HepG2 (cell line): ENCODE data around the gene RNF182. TPM values are rescaled to one million over a fixed set of nuclear protein-coding genes. Genes with fewer than 3 reads are reported as not detected.

ENCODE experiments used
- ATAC-seq: fragments of 200-7000 bp; cut with Tn5 transposase; 3 replicates; pipeline ENCODE4 v1.9.1; 2020; ENCODE audit warnings: mild to moderate bottlenecking, moderate library complexity
- BruUV-seq: library from RNA; stranded (reverse); fragments of 400-500 nt; replicated peaks from 2 replicates; lab custom pipeline; 2021; lab: Mats Ljungman, UMichigan
- CTCF ChIA-PET: fragments of 300-600 bp; formaldehyde crosslinking; extraction: SDS; loops from one replicate; lab custom pipeline; 2021; ENCODE audit warnings: low total read pairs, inconsistent platforms, low intra/inter-chr PET ratio; lab: Yijun Ruan, JAX
- POLR2A ChIA-PET: fragments of 350-600 bp; sonication (Branson Sonifier 250); formaldehyde crosslinking; loops from one replicate; lab custom pipeline; 2020; ENCODE audit warnings: antibody characterized with exemption, inconsistent platforms; lab: Yijun Ruan, JAX
- DNase-seq: peaks from one replicate; pipeline ENCODE4 v3.0.0-alpha.2; 2015; ENCODE audit warnings: low spot score
- FAIRE-seq: peaks from 3 replicates; lab custom pipeline; 2011; peaks lifted over from hg19 to GRCh38; lab: Jason Lieb, UNC
- H2AFZ ChIP-seq: one replicate; pipeline ENCODE4 v1.6.1; 2011; ENCODE audit warnings: low read length, inconsistent platforms
- H3K27ac ChIP-seq: fragments of 300-600 bp; 3 replicates; pipeline ENCODE4 v1.8.0; 2011; ENCODE audit warnings: mixed run types, mild to moderate bottlenecking, mixed read lengths, low read length, inconsistent platforms; ENCODE audit not compliant: insufficient read depth; ENCODE audit errors: extremely low read length
- H3K27me3 ChIP-seq, 2 experiments: fragments of 200-600 bp in 1 of 2; 2 replicates in 1 of 2; 3 replicates in 1 of 2; pipeline versions ENCODE4 v1.6.0 to v1.8.0; 2011; ENCODE audit warnings: low read length in 2 of 2, mild to moderate bottlenecking in 2 of 2, moderate library complexity in 2 of 2, inconsistent platforms in 1 of 2; ENCODE audit not compliant: insufficient read depth in 2 of 2, control insufficient read depth in 1 of 2
- H3K36me3 ChIP-seq, 2 experiments: fragments of 200-600 bp in 1 of 2; replicated peaks in 1 of 2; 2 replicates in 1 of 2; 3 replicates in 1 of 2; pipeline versions ENCODE4 v1.5.1 to v1.8.0; 2011; ENCODE audit warnings: low read length in 2 of 2, inconsistent platforms in 1 of 2; ENCODE audit not compliant: insufficient read depth in 2 of 2, control insufficient read depth in 1 of 2
- H3K4me1 ChIP-seq: 2 replicates; pipeline ENCODE4 v1.5.1; 2012; ENCODE audit warnings: low read length, inconsistent platforms; ENCODE audit not compliant: insufficient read depth
- H3K4me2 ChIP-seq: 2 replicates; pipeline ENCODE4 v1.6.0; 2011; ENCODE audit warnings: low read depth, low read length, inconsistent platforms
- H3K4me3 ChIP-seq, 3 experiments: fragments of 200-600 bp in 1 of 3; sonication (generic), shearing (Covaris generic) in 1 of 3; replicated peaks in 1 of 3; 2 replicates each; pipeline ENCODE4 v1.5.1; 2011 to 2016; ENCODE audit warnings: low read length in 3 of 3, inconsistent platforms in 2 of 3, low read depth in 2 of 3, mild to moderate bottlenecking in 2 of 3, control low read depth in 1 of 3, mixed read lengths in 1 of 3; ENCODE audit not compliant: insufficient read depth in 1 of 3
- H3K79me2 ChIP-seq: one replicate; pipeline ENCODE4 v1.6.1; 2011; ENCODE audit warnings: low read length, inconsistent platforms; ENCODE audit not compliant: insufficient read depth
- H3K9ac ChIP-seq: 2 replicates; pipeline ENCODE4 v1.6.0; 2011; ENCODE audit warnings: mild to moderate bottlenecking, low read depth, low read length, inconsistent platforms; ENCODE audit not compliant: insufficient read depth
- H3K9me3 ChIP-seq: 2 replicates; pipeline ENCODE4 v1.5.1; 2012; ENCODE audit warnings: mild to moderate bottlenecking, low read length
- H4K20me1 ChIP-seq: 2 replicates; pipeline ENCODE4 v1.6.0; 2011; ENCODE audit warnings: inconsistent platforms, mild to moderate bottlenecking, low read length, moderate library complexity; ENCODE audit not compliant: insufficient read depth
- AKAP8 ChIP-seq: sonication (generic); formaldehyde crosslinking; IDR thresholded peaks from 2 replicates; pipeline ENCODE4 v1.5.1; 2020; ENCODE audit warnings: mild to moderate bottlenecking, missing genetic modification reagents
- CBFB ChIP-seq: sonication (generic); formaldehyde crosslinking; IDR thresholded peaks from 2 replicates; pipeline ENCODE4 v1.4.0; 2020; ENCODE audit warnings: missing genetic modification reagents
- CC2D1A ChIP-seq: sonication (generic); formaldehyde crosslinking; IDR thresholded peaks from 2 replicates; pipeline ENCODE4 v1.8.1; 2023; ENCODE audit warnings: mild to moderate bottlenecking, missing genetic modification reagents
- HNRNPL ChIP-seq: fragments of 200-400 bp; formaldehyde crosslinking; IDR thresholded peaks from 2 replicates; pipeline ENCODE4 v1.6.1; 2017; ENCODE audit warnings: mild to moderate bottlenecking, low read depth, low read length
- MAFK ChIP-seq, 2 experiments: IDR thresholded peaks in 1 of 2; conservative IDR thresholded peaks in 1 of 2; 2 replicates each; pipeline ENCODE4 v1.6.1; 2011; ENCODE audit warnings: improper control_type of control experiment in 2 of 2, low read length in 2 of 2
- MXD1 ChIP-seq: sonication (generic); formaldehyde crosslinking; IDR thresholded peaks from 2 replicates; pipeline ENCODE4 v1.4.0; 2020; ENCODE audit warnings: mild to moderate bottlenecking, missing genetic modification reagents
- REST ChIP-seq, 2 experiments: IDR thresholded peaks; 2 replicates each; pipeline ENCODE4 v1.6.1; 2011 to 2012; ENCODE audit warnings: low read length in 2 of 2, borderline replicate concordance in 1 of 2, low read depth in 1 of 2, mild to moderate bottlenecking in 1 of 2, moderate library complexity in 1 of 2
- RNF219 ChIP-seq: sonication (generic); formaldehyde crosslinking; IDR thresholded peaks from 2 replicates; pipeline ENCODE4 v1.5.0; 2020; ENCODE audit warnings: mild to moderate bottlenecking, missing genetic modification reagents
- TOE1 ChIP-seq: sonication (generic); formaldehyde crosslinking; IDR thresholded peaks from 2 replicates; pipeline ENCODE4 v1.4.0; 2020; ENCODE audit warnings: mild to moderate bottlenecking, missing genetic modification reagents
- ZBTB1 ChIP-seq: sonication (generic); formaldehyde crosslinking; IDR thresholded peaks from 2 replicates; pipeline ENCODE4 v1.4.0; 2020; ENCODE audit warnings: missing genetic modification reagents, borderline replicate concordance
- ZBTB4 ChIP-seq: sonication (generic); formaldehyde crosslinking; IDR thresholded peaks from 2 replicates; pipeline ENCODE4 v1.4.0; 2020; ENCODE audit warnings: missing genetic modification reagents, mild to moderate bottlenecking, borderline replicate concordance
- ZNF274 ChIP-seq: sonication (generic); formaldehyde crosslinking; IDR thresholded peaks from 2 replicates; pipeline ENCODE4 v1.5.1; 2020; ENCODE audit warnings: mild to moderate bottlenecking, missing genetic modification reagents
- WGBS: methylation state at CpG from one replicate; pipeline ENCODE4 v1.1.6; 2017; ENCODE audit warnings: low lambda C conversion rate; 5-methylcytosine and 5-hydroxymethylcytosine counted together
- in situ Hi-C: cut with HindIII; loops from 2 replicates; pipeline ENCODE4 v1.10.0; 2017; ENCODE audit warnings: low pct_unique_long_range_greater_than_20kb; ENCODE audit not compliant: extremely low pct_ligation_motif_present
- intact Hi-C: fragments of 100-400 bp; cut with micrococcal nuclease; formaldehyde crosslinking; loops from one replicate; pipeline ENCODE4 v1.10.0; 2022; ENCODE audit not compliant: unreplicated experiment
- polyA plus RNA-seq, 8 experiments: library from polyadenylated mRNA; depleted of rRNA in 3 of 8; stranded (reverse) in 7 of 8; unstranded in 1 of 8; fragments of >200 nt; fragmentation: Illumina TruSeq in 4 of 8; extraction: Trizol in 4 of 8; gene quantifications; 2 replicates each; pipeline versions ENCODE4 v1.2.1 to v1.2.3, GENCODE V29; 2011 to 2016; ENCODE audit warnings: low read depth in 4 of 8, missing spikeins in 1 of 8, mixed read lengths in 1 of 8; ENCODE audit not compliant: insufficient read depth in 1 of 8
- total RNA-seq, 5 experiments: library from RNA; depleted of rRNA; stranded (reverse); fragments of >200 nt; fragmentation: Illumina TruSeq; extraction: Trizol; gene quantifications; 2 replicates each; pipeline ENCODE4 v1.2.3, GENCODE V29; 2016; ENCODE audit warnings: low read depth in 1 of 5

RNF182 gene
- total and polyA plus RNA-seq, 2 of the 13 experiments (the other 11 are each of a cell fraction or from before 2014, with no cell fraction given), result not detected

GRCh38 chr6:13986700-13987399, 62.1 kb downstream of the RNF182 start:
- Histone ChIP-seq H3K4me3 (no peak overlapping the region), H3K9ac (no peak overlapping the region), H3K4me1 (no peaks in the 10 kb centered on the region), H3K27ac (no peak overlapping the region), H3K36me3 (no peaks in the 10 kb centered on the region), H2AFZ (no peak overlapping the region), H3K4me2 (no peak overlapping the region), H3K9me3 (no peaks in the 10 kb centered on the region), H3K27me3 (peaks cover 0 to 32% of the 10 kb centered on the region in 2 experiments; a peak in 3 of 5 replicates), H3K79me2 (no peaks in the 10 kb centered on the region), H4K20me1 (no peaks in the 10 kb centered on the region)
- in situ Hi-C loops, result no loop called here
- WGBS, result 12% methylated on average over 4 of the region's 4 CpGs
- no peak for ATAC-seq
- CTCF ChIA-PET, result no interaction called here
- no peak for DNase-seq
- intact Hi-C loops, result no loop called here
- POLR2A ChIA-PET, result no interaction called here
- BruUV-seq, result no TSS peak
- TF ChIP-seq HNRNPL (no peak), CBFB (CRISPR knock-in tag) (no peak), TOE1 (CRISPR knock-in tag) (no peak), RNF219 (no peak), ZNF274 (CRISPR knock-in tag) (no peak), MXD1 (CRISPR knock-in tag) (no peak), ZBTB4 (CRISPR knock-in tag) (no peak), ZBTB1 (CRISPR knock-in tag) (no peak), AKAP8 (no peak), MAFK (conservative IDR thresholded peaks at IDR 0.05 in 1 of 2, IDR thresholded peaks at IDR 0.05 in 1 of 2; ENCODE audit: low read length in 2 of 2) (no peak), CC2D1A (CRISPR knock-in tag) (no peak), REST (IDR thresholded peaks at IDR 0.05; ENCODE audit: borderline replicate concordance in 1 of 2, low read depth in 1 of 2, low read length in 2 of 2) (no peak)
- FAIRE-seq, result no peak
